ENCODE data around the gene ARMC9.
"Not testable (repeated sequence)": the region's sequence is repeated elsewhere in the genome, so short reads cannot be mapped to it uniquely, and the experiment has no call there.

The ARMC9 gene

DNA sequence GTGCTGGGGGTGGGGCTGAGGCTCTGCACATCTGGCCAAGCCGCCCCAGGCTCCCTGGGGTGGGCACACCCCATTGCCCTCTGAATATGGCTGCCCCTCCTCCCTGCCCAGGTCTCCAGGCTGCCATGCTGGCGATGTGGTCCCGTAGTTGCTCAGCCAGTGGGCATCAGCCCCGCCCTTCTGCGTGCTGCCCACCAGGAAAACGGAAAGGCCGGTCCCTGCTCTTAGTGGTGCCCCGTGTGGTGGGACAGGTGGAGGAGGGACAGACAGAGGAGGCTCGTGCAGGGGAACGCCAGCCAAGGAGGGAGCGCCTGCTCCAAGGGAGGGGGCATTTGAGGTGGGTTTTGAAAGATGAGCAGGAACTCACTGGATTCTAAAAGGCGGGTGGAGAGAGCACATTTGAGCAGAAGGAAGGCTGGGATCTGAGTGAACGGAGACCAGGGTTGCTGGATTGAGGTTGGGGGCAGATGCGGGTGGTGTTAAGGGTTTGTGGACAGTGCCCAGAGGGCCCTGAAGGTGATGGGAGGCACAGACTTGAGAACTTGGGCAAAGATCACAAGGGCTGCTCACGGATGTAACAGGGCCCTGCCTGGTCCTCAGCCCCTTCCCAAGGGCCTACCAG is 190.4 kb downstream of the ARMC9 start:
- DNase-seq, result no peak

DNA sequence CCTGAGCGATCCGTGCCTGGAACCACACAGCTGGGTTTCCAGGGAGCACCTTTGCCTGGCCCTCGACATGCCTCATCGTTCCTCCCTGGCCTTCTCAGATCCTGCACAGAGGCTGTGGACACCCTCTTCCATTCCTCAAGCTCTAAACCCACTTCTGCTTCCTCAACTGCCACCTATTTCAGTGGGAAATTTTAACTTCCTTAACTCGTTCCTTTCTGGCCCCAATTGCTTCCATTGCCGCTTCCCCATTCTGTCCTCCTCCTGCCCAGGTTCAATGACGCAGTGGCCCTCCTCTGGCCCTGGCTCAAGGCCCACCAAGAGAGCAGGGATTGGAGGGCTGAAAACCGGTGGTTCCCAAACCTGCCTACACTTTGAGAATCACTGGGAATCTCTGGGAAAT is 192.2 kb downstream of the ARMC9 start:
- DNase-seq, result no peak

DNA sequence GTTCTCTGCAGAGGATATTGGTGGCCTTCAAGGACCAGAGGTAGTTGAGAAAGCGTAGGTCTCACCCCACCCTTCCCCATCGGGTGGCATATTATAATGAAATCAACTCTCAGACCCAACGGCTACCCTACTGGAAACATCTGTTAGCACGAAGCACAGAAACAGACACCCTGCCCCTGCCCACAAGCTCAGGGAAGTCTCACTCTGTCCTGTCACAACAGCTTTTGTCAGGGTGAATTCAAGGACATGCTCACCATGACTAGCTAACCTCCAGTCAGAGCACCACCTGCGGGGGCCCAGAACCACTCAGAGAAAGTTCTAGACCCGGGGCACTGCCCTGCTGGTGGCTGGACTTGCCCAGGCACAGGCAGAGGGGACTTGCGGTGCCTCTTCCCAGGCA is 193.6 kb downstream of the ARMC9 start:
- peak; percentile 55 for DNase-seq

DNA sequence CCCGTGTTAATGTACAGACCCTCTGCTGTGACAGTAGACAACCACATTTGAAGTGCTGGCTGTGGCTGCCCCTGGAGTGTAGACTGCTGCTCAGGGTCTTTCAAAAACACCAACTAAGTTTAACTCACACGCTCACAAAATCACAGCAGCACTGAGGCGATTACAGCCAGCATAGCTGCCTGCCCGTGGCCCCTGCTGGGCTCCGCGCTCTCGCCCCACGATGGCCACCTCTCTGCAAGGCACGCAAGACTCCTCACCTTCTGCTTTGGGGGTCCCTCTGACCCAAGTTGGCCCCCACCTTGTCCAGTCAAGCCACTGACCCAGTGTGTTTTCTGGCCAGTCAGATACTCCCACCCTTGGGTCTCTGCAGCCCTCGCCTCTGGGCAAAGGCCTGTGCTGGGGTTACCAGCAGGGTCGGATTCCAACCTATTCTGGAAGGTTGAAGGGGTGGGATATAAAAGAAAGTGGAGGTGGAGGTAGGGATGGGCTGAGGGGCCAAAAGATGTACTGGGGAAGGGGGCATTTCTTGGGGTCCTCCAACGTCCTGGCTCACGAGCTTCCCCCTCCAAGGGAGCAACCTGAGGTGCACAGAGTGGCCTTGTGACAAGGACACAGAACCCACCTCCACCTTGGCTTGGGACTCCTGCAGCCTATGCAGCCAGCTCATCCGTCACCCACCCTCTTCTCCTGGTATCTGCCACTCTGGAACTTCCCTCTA is 194.2 kb downstream of the ARMC9 start:
- no peak for DNase-seq

DNA sequence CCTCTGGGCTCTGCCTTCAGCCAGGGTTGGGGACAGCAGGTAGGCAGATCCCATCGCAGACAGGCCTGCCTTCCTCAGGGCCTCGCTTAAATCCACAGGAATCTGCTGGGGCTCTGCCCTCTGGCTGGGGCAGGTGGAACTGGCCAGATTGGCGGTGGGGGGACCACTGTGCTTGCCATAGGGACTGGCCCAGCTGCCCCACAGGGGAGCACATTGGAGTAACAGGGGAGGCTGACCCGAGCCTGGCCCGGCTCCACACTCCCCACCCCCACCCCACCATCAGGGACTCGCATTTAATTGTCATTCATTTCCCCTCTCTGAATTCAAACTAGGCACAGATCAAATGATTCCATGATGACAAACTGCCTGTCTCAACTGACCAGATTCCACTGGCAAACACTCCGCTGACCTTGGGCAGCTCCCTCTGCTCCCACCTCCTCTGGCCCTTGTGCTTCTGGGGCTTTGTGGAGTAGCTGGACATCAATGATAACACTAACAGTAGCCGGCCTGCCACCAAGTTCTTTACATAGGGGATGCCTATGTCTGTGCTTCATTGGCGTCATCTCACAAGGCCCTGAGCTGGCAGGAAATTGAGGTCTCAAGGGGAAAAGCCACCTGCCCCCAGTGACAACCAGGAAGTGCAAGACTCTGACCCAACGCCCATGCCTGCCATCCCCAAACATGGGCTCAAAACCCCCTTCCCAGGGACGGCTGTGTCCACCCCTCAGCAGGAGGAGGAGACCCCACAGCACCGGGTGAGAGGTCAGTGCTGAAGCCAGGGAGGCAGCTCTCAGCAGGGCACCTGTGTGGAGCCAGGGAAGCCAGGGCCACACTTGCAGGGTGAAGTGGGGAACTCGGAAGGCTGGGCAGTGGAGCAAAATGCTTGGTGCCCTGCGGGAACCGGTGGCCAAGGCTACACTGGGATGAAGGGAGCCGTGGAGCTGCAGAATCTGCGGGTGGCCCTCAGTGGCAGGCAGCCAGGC is 195.0 kb downstream of the ARMC9 start:
- no peak for DNase-seq

GRCh38 chr2:231394211-231395141 is 196.0 kb downstream of the ARMC9 start:
- DNase-seq, result no peak

DNA sequence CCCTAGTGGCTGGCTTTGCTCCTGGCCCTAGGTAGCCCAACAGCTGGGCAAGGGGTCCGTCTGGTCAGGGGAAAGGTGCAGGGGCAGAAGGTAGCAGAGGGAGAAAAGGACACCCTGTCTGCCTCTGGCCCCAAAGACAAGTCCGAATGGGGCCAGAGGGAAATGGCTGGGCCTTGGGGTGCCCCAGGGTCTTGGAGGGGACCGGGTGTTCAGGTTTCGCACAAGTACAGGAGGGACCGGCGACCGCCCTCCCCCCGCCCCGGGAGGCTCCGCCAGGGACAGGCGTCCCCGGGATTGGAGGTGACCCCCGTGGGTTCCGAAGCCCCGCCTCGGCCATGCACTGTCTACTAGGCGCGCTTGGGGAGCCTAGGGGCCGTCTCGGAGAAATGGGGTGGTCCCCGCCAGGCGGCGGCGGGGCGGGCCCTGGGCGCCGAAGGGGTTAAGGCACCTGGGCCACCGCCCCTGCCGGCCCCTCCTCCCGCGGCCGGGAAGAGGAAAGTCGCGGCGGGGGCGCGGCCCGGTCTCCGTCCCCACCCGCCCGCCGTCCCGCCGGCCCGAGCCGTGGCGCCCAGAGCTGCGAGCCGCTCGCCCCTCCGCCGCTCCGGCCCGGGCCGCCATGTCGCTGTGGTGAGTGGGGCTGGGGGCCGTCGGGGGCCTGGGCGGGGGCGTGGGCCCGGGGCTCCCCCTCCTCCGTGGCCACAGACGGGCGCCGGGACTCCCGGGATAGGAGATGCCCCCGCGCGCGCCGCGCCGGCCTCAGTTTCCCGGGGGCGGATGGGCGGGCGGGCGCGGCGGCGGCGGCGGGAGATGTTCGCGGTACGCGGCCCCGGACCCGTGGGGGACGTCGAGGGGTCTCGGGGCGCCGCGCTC is 197.0 kb downstream of the ARMC9 start, which contains the start of gene B3GNT7:
Gene B3GNT7, plus strand, starts transcription at position 523 of the 870 bp plus-strand sequence. Its CDS starts 94 bp downstream, at position 617.
- no peak for DNase-seq

- DNase-seq, result no peak
These were observed 197.8 kb downstream of the ARMC9 start for GRCh38 chr2:231396058-231396821.

- DNase-seq, result no peak
These were observed 198.8 kb downstream of the ARMC9 start for GRCh38 chr2:231397011-231397927.

GRCh38 chr2:231397928-231398294 is 199.5 kb downstream of the ARMC9 start:
- DNase-seq, result no peak

- no peak for DNase-seq
These were observed 200.2 kb downstream of the ARMC9 start for GRCh38 chr2:231398585-231398984.

GRCh38 chr2:231399046-231399852 is 200.8 kb downstream of the ARMC9 start:
- no peak for DNase-seq

DNA sequence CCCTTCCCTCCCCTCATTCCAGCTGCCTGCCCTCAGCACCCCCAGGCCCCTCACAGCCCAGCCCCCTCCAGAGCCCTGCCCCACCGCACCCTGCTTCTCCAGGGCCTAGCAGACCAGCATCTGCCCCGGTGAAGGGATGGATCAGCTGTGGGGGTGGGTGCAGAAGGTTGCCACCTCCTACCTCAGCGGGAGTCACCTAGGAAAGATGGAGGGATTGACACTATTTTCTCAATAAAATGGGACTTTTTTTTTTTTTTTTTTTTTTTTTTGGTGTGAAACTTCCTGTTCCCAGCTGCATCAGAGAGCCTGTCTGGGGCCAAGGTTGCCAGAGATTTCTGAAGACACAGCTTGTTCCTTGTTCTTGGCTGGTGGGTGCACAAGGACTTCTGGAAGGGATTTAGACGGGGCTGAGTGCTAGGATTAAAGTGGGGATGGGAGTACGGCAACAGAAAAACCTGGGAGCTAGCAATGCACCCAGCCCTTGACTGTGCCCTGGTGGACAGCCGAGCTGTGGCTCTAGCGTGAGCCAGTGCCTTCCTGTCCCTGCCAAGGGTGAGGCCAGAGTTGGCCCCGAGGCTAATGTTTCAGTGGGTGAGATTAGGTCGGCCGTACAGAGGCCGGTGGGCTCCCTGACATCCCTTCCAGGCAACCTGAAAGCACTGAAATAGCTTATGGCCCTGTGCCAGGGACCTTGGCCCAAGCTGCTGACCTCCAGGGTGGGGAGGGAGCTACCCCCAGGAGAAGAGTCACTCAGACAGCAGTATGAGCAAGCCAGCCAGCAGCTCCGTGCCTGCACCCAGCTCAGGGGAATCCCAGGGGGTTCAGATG is 201.6 kb downstream of the ARMC9 start:
- DNase-seq, result peak; percentile 55

DNA sequence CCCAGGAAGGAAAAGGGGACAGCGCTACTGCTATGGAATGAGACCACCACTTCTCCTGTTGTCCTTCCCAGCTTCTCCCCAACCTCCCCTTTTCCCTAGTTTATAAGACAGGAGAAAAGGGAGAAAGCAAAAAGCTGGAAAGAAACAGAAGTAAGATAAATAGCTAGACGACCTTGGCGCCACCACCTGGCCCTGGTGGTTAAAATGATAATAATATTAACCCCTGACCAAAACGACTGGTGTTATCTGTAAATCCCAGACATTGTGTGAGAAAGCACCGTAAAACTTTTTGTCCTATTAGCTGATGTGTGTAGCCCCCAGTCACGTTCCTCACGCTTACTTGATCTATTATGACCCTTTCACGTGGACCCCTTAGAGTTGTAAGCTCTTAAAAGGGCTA is 202.2 kb downstream of the ARMC9 start:
- peak; percentile 80 for DNase-seq

- DNase-seq, result not testable (repeated sequence)
These were observed 202.7 kb downstream of the ARMC9 start for GRCh38 chr2:231401101-231401500.

DNA sequence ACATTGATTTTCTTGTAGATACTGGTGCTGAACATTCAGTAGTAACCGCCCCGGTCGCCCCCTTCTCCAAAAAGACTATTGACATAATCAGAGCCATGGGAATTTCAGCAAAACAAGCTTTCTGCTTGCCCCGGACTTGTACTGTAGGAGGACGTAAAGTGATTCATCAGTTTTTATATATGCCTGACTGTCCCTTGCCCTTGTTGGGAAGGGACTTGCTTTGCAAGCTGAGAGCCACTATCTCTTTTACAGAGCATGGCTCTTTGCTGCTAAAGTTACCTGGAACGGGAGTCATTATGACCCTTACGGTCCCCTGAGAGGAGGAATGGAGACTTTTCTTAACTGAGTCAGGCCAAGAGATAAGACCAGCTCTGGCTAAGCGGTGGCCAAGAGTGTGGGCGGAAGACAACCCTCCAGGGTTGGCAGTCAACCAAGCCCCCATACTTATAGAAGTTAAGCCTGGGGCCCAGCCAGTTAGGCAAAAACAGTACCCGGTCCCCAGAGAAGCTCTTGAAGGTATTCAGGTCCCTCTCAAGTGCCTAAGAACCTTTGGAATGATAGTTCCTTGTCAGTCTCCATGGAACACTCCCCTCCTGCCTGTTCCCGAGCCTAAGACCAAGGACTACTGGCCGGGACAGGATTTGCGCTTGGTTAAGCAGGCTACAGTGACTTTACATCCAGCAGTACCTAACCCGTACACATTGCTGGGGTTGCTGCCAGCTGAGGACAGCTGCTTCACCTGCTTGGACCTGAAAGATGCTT is 205.2 kb downstream of the ARMC9 start:
- DNase-seq, result not testable (repeated sequence)

- DNase-seq, result not testable (repeated sequence)
These were observed 205.8 kb downstream of the ARMC9 start for GRCh38 chr2:231404183-231404578.

Data from hematopoietic multipotent progenitor cell treated with erythropoietin and hydrocortisone succinate and interleukin-3 and kit ligand, for 6 days (in vitro differentiated cells).